Calu3 (cell line): ENCODE data around the gene NDUFA7. TPM values are rescaled to one million over a fixed set of nuclear protein-coding genes. Genes with fewer than 3 reads are reported as not detected.
"Not testable (repeated sequence)": the region's sequence is repeated elsewhere in the genome, so short reads cannot be mapped to it uniquely, and the experiment has no call there.

Experiments used
- BruUV-seq: library from RNA; stranded (reverse); fragments of 400-500 nt; replicated peaks from 2 replicates; lab custom pipeline; 2021; lab: Mats Ljungman, UMichigan
- CTCF ChIA-PET: fragments of 300-600 bp; sonication (Branson Sonifier 250); formaldehyde crosslinking; loops from one replicate; lab custom pipeline; 2022; ENCODE audit warnings: antibody characterized with exemption; lab: Charles Lee
- DNase-seq: peaks from one replicate; pipeline ENCODE4 v3.0.0; 2022
- H3K27ac Mint-ChIP-seq: one replicate; pipeline ENCODE4 v1.8.0; 2022; ENCODE audit warnings: mixed read lengths; ENCODE audit not compliant: unreplicated experiment
- H3K27me3 Mint-ChIP-seq: one replicate; pipeline ENCODE4 v1.8.0; 2022; ENCODE audit warnings: mixed read lengths; ENCODE audit not compliant: unreplicated experiment
- H3K36me3 Mint-ChIP-seq: one replicate; pipeline ENCODE4 v1.8.0; 2022; ENCODE audit warnings: mild to moderate bottlenecking, moderate library complexity, mixed read lengths; ENCODE audit not compliant: insufficient read depth, unreplicated experiment
- H3K4me1 Mint-ChIP-seq: one replicate; pipeline ENCODE4 v1.8.0; 2022; ENCODE audit warnings: mild to moderate bottlenecking, low read depth, mixed read lengths; ENCODE audit not compliant: unreplicated experiment
- H3K4me3 Mint-ChIP-seq: one replicate; pipeline ENCODE4 v1.8.0; 2022; ENCODE audit warnings: mild to moderate bottlenecking, low read depth, moderate library complexity, mixed read lengths; ENCODE audit not compliant: unreplicated experiment
- H3K9me3 Mint-ChIP-seq: one replicate; pipeline ENCODE4 v1.8.0; 2022; ENCODE audit warnings: low read depth, mixed read lengths; ENCODE audit not compliant: unreplicated experiment
- CTCF ChIP-seq: fragments of 200-600 bp; IDR thresholded peaks from one replicate; pipeline ENCODE4 v1.8.0; 2022; ENCODE audit warnings: antibody characterized with exemption; ENCODE audit not compliant: unreplicated experiment
- intact Hi-C: fragments of 100-400 bp; cut with micrococcal nuclease; formaldehyde crosslinking; loops from one replicate; pipeline ENCODE4 v1.10.0; 2022; ENCODE audit not compliant: unreplicated experiment
- total RNA-seq: library from RNA; stranded (reverse); gene quantifications from 2 replicates; pipeline ENCODE4 v1.2.3, GENCODE V29; 2022

NDUFA7 gene
- total RNA-seq, 1 experiment from 2014 or later: 38.2 TPM

GRCh38 chr19:8316351-8317125 is 4.6 kb downstream of the NDUFA7 start:
- Mint-ChIP-seq H3K9me3 (no peaks in the 10 kb centered on the region), H3K36me3 (peaks cover 13% of the 10 kb centered on the region), H3K27me3 (no peaks in the 10 kb centered on the region), H3K27ac (no peak overlapping the region), H3K4me3 (no peak overlapping the region), H3K4me1 (peaks cover 13% of the 10 kb centered on the region)
- no peak for DNase-seq
- TF ChIP-seq CTCF: no peak
- no TSS peak for BruUV-seq
- CTCF ChIA-PET: interaction anchor here (0.7 kb wide), 1 partner anchor 96 kb away, joined by 3 read pairs; no protein-coding TSS in a partner anchor
- intact Hi-C loops: loop anchor here (10.0 kb wide), 1 partner anchor 52 kb away; no protein-coding TSS in a partner anchor

- H3K9me3 Mint-ChIP-seq, H3K4me3 Mint-ChIP-seq, H3K4me1 Mint-ChIP-seq, H3K27me3 Mint-ChIP-seq, BruUV-seq, CTCF ChIA-PET, DNase-seq, H3K27ac Mint-ChIP-seq, H3K36me3 Mint-ChIP-seq: not testable (repeated sequence)
- intact Hi-C loops: loop anchor here (10.0 kb wide), 1 partner anchor 50 kb away; no protein-coding TSS in a partner anchor
Measured at GRCh38 chr19:8314981-8315640, 6.1 kb downstream of the NDUFA7 start.

GRCh38 chr19:8311461-8312260 is 9.5 kb downstream of the NDUFA7 start:
- TF ChIP-seq CTCF: no peak
- CTCF ChIA-PET: no interaction called here
- peaks cover 22% of the 10 kb centered on the region for H3K36me3 Mint-ChIP-seq
- H3K9me3 Mint-ChIP-seq: no peaks in the 10 kb centered on the region
- H3K4me1 Mint-ChIP-seq: peaks cover 15% of the 10 kb centered on the region
- DNase-seq: no peak
- no peaks in the 10 kb centered on the region for H3K27me3 Mint-ChIP-seq
- no TSS peak for BruUV-seq
- intact Hi-C loops: loop anchor here (10.0 kb wide), 1 partner anchor 47 kb away; no protein-coding TSS in a partner anchor
- no peak overlapping the region for H3K4me3 Mint-ChIP-seq
- no peak overlapping the region for H3K27ac Mint-ChIP-seq

- H3K27ac Mint-ChIP-seq: no peak overlapping the region
- H3K36me3 Mint-ChIP-seq: peaks cover 22% of the 10 kb centered on the region
- no peaks in the 10 kb centered on the region for H3K9me3 Mint-ChIP-seq
- H3K4me1 Mint-ChIP-seq: peaks cover 15% of the 10 kb centered on the region
- no TSS peak for BruUV-seq
- intact Hi-C loops: loop anchor here (10.0 kb wide), 1 partner anchor 46 kb away; no protein-coding TSS in a partner anchor
- no peak for DNase-seq
- CTCF ChIA-PET: interaction anchor here (0.6 kb wide), 1 partner anchor 92 kb away, joined by 3 read pairs; no protein-coding TSS in a partner anchor
- H3K27me3 Mint-ChIP-seq: no peaks in the 10 kb centered on the region
- no peak overlapping the region for H3K4me3 Mint-ChIP-seq
- no peak for TF ChIP-seq CTCF
Measured at GRCh38 chr19:8310342-8311055, 10.7 kb downstream of the NDUFA7 start.
